KBM-7 (cell line): Measurements from ENCODE around the gene PRR23A.
A peak's percentile ranks its signal among the peaks of the same experiment; 100 is the strongest.

Experiments used
- DNase-seq: peaks from one replicate; pipeline ENCODE4 v3.0.0-alpha.2; 2015
- in situ Hi-C: fragments of 300-500 bp; cut with MboI; formaldehyde crosslinking; loops from 2 replicates; pipeline ENCODE4 v1.14.3; 2020; ENCODE audit warnings: low sequenced_read_pairs, low pct_unique_long_range_greater_than_20kb, mixed read lengths

PRR23A gene

GRCh38 chr3:138975351-138975750 is 30.7 kb downstream of the PRR23A start:
- in situ Hi-C loops, result no loop called here
- no peak for DNase-seq

- peak; percentile 18 for DNase-seq
- in situ Hi-C loops, result no loop called here
These were observed 31.6 kb downstream of the PRR23A start for GRCh38 chr3:138974462-138974861.

GRCh38 chr3:138972941-138973340 is 33.1 kb downstream of the PRR23A start:
- in situ Hi-C loops, result no loop called here
- no peak for DNase-seq

GRCh38 chr3:138971766-138972320 is 34.2 kb downstream of the PRR23A start:
- in situ Hi-C loops, result no loop called here
- DNase-seq, result no peak

- no peak for DNase-seq
- in situ Hi-C loops, result no loop called here
These were observed 41.1 kb downstream of the PRR23A start for GRCh38 chr3:138964923-138965322.

DNA sequence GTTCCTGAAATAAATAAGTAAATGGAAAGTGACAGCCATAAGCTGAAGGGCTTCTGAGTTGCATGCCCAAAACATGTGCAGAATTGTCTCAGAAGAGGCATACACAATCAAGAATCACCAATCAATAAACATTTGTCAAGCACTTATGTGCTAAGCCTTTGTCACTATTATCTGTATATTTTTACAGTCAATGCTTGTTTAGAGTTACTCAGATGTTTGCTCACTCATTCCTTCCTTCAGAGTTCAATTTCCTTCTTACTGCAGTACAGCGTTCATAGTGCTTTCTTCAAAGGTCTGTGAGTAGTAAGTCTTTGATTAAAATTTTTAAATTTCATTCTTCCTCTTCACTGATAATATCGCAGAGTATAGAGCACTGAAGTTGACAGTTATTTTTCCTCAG is 41.8 kb downstream of the PRR23A start:
- no peak for DNase-seq
- in situ Hi-C loops, result no loop called here

GRCh38 chr3:138962854-138963560 is 43.1 kb downstream of the PRR23A start:
- no peak for DNase-seq
- in situ Hi-C loops, result no loop called here

GRCh38 chr3:138960417-138960852 is 45.6 kb downstream of the PRR23A start:
- in situ Hi-C loops, result no loop called here
- DNase-seq, result no peak
